WTC11 (cell line): ENCODE data around the gene UCN3.

Experiments used
- AR ChIP-seq: fragments of 250-450 bp; sonication (Bioruptor Pico); IDR thresholded peaks from 2 replicates; pipeline ENCODE4 v1.9.0; 2021; ENCODE audit warnings: mild to moderate bottlenecking
- JUN ChIP-seq: sonication (generic); formaldehyde crosslinking; IDR thresholded peaks from 2 replicates; pipeline ENCODE4 v1.8.0; 2023; ENCODE audit warnings: mild to moderate bottlenecking, missing genetic modification reagents

- TF ChIP-seq JUN = no peak
- no peak for TF ChIP-seq AR (CRISPR knock-in tag)
These were observed 53.8 kb downstream of the UCN3 start for GRCh38 chr10:5418584-5418983.
